G401.6 (cell line): Measurements from ENCODE around the gene GPD1.
"Not testable (repeated sequence)": the region's sequence is repeated elsewhere in the genome, so short reads cannot be mapped to it uniquely, and the experiment has no call there.

Source experiments
- FAIRE-seq: peaks from 2 replicates; lab custom pipeline; 2012; peaks lifted over from hg19 to GRCh38; lab: Jason Lieb, UNC

GPD1 gene

GRCh38 chr12:50127546-50127945, 23.7 kb downstream of the GPD1 start:
- no peak for FAIRE-seq

GRCh38 chr12:50129290-50129689, 25.5 kb downstream of the GPD1 start:
- no peak for FAIRE-seq

DNA sequence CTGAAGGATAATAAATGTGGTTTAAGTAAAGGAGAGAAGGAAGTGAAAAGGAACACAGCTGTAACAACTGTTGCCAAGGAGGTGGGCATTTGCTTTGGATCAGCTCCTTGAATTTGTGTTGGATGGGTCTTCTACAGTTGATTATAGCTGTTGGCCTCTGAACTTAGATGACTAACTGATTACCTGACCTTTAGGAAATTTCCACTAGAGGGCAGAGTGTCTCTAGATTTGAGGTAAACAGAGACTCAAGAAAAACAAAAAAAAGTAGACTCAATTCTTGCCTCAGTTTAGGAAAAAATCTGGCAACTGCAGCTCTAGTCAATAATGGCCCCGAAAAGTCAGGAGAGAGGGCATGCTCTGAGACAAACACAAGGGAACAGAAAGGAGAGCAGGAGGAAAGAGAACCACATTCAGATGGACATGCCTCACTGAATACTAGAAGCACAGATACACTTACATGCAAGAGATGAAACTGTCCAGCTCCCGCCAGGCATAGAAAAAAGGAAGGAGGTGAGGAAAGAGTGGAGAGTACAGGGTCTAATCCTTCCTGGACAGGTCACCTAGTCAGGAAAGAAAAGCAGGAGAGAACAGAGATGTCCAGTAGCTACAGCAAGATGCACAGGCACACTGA, 28.8 kb downstream of the GPD1 start:
- no peak for FAIRE-seq

DNA sequence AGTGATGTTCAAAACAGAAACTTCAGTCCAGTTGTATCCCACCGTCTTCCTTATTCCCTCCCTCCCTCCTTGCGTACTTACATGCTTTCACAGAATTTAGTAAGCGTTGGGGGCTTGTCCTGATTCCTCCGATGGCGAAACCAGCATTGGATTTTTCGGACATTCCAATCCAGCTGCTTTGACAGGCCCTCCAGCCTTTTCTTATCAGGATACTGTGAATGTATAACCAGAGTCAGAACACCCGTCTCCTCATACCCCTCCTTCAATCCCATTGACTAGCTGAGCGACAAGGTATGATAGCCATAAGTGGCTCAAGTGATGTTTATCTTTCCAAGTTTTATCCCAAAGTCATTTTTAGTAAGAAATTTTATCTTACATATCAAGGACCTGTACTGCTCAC, 39.2 kb downstream of the GPD1 start:
- no peak for FAIRE-seq

GRCh38 chr12:50145439-50145838, 41.6 kb downstream of the GPD1 start:
- FAIRE-seq = no peak

- no peak for FAIRE-seq
Observed at GRCh38 chr12:50147281-50147680, 43.5 kb downstream of the GPD1 start.

DNA sequence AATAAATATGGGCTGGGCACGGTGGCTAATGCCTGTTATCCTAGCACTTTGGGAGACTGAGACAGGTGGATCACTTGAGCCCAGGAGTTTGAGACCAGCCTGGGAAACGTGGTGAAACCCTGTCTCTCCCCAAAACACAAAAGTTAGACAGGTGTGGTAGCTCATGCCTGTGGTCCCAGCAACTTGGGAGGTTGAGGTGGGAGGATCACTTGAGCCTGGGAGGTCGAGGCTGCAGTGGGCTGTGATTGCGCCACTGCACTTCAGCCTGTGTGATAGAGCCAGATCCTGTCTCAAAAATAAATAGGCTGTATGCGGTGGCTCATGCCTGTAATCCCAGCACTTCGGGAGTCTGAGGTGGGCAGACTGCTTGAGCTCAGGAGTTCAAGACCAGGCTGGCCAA, 44.2 kb downstream of the GPD1 start:
- FAIRE-seq = not testable (repeated sequence)

- FAIRE-seq = no peak
Observed at GRCh38 chr12:50149311-50149710, 45.5 kb downstream of the GPD1 start.

DNA sequence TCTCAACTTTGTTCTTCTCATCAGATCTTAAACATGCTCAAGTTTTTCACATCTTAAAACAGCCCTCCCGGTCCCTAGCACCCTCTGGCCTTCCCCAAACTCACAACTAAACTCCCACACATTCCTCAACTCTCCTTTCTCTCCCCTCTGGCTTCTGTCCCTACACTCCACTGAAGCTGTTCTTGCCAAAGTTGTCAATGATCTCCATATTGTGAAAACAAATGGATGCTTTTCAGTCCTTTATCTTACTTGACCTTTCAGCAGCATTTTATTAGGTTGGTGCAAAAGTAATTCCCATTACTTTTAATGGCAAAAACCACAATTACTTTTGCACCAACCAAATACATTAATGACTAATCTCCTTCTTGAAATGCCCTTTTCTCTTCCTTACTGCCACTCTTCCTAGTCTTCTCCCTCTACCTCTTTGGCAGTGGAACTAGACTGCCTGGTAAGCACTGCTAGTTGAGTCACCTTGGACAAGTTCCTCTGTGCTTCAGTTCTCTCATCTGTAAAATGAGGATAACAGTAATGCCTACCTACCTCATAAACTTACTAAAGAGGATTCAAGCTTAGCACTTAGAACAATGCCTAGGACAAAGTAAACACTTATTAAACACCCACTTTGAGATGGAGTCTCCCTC, 47.4 kb downstream of the GPD1 start:
- FAIRE-seq = no peak

GRCh38 chr12:50154947-50155346, 51.1 kb downstream of the GPD1 start:
- not testable (repeated sequence) for FAIRE-seq

DNA sequence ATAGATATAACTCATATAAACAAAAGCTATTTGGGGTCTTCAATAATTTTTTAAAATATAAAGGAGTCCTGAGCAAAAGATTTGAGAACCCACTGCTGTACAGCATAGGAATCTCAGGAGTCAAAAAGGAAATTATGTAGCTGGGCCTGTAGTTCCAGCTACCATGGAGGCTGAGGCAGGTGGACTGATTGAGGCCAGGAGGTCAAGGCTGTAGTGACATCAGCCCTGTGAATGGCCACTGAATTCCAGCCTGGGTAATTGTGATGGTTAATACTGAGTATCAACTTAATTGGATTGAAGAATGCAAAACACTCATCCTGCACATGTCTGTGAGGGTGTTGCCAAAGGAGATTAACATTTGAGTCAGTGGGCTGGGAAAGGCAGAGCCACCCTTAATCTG, 52.8 kb downstream of the GPD1 start:
- no peak for FAIRE-seq

- no peak for FAIRE-seq
Observed at GRCh38 chr12:50157259-50157658, 53.5 kb downstream of the GPD1 start.

DNA sequence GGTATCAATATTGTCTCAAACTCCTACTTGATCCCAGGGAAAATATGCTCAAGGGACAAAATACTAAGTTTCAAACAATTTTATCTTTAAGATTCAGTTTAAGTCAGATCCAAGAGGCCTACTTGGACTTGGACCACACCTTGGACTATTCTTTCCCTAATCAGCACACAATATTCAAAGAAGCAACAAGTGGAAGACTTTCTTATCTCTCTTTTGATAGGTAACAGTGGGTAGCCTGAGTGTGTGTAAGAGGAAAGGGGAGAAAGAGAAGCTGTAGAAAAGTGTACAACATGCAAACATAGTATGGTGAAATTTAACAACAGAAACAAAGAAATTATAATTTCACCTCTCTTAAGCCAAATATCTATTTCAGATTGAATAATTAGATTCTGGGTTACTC, 56.8 kb downstream of the GPD1 start:
- FAIRE-seq = no peak
